ENCODE measurements around the gene TAL2.
A peak's percentile ranks its signal among the peaks of the same experiment; 100 is the strongest.
"Not testable (repeated sequence)": the region's sequence is repeated elsewhere in the genome, so short reads cannot be mapped to it uniquely, and the experiment has no call there.

The TAL2 gene

DNA sequence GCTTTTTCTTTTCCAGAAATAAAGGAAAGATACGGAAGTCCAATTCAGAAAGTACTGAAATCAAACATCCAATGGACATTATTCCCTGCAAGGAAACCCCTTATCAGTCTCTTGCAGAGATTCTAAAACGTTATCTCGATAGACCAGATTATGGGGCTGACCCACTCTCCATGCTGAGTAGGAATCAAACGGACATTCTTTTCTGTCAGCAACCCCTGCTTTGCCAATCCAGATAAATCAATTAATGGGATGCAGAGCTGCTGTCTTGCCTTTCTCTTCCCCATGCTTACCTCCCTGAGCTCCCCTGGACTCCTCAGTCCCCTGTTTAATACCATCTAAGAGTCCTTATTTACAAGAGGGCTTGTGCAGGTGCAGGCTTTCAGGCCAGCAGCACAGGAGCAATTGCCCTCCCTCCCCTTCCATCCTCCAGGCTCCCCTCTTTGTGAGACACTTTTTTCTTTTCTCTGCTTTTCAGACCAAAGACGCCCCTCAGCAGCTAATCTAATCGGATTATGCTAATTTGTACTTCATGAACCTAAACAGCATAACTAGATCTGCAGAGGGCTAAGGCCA is 14.2 kb downstream of the TAL2 start:
- no peak for FAIRE-seq

DNA sequence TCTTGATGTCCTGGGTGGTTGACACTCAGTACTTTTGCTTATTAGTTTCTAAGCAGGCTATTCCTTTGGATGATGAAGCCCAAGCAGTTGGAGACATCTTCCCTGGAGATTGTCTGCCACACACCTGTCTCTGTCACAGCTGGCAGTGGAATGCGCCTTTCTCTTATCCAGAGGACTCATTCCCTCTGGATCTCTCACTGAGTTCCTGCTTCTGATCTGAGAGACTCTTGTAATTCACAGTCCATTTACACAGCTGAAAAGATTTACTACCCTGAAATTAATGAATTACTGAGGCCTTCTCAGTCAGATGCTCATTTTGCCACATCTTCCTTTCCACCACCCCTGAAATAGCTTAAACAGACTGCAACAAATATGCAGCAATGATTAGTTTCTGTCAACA is 15.9 kb downstream of the TAL2 start:
- no peak for FAIRE-seq

GRCh38 chr9:105678781-105679180 is 16.5 kb downstream of the TAL2 start:
- FAIRE-seq, result no peak

GRCh38 chr9:105679257-105680022 is 17.2 kb downstream of the TAL2 start:
- FAIRE-seq, result no peak

DNA sequence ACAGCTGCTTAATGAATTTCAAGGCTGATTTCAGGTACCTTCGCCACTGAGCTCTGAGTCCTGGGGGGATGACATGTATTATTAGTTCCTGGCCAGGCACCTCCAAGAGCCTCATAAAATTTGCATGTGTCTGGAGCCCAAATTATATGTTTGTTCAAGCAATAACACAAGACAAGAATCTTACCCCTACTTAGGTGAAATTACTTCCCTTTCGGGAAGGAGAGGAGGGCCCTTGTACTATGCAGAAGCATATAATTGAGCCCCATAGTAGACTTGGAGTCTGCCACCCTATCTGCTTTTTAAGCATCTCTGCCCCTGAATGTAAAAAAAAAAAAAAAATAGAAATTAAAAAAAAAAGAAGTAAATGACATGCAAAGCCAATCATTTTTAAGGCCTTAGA is 19.1 kb downstream of the TAL2 start:
- FAIRE-seq, result no peak

DNA sequence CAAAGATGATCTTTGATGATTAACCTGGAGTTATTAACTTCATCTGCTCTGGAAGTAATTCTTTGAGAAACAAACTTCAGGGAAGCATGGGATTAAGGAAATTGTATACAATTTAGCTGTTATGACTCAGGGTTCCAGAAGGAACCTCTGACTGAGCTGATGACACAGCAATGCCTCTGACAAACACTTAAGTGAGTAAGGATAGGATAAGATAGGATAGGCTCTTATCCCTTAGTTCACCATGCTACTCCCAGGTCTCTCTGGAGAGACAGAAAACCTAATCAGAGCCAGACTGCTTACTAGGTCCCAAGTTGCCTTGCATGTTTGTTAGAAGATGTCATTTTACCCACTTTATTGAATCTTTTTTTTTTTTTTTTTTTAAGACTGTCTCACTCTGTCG is 19.5 kb downstream of the TAL2 start:
- no peak for FAIRE-seq

GRCh38 chr9:105683688-105684275 is 21.5 kb downstream of the TAL2 start:
- FAIRE-seq, result no peak

DNA sequence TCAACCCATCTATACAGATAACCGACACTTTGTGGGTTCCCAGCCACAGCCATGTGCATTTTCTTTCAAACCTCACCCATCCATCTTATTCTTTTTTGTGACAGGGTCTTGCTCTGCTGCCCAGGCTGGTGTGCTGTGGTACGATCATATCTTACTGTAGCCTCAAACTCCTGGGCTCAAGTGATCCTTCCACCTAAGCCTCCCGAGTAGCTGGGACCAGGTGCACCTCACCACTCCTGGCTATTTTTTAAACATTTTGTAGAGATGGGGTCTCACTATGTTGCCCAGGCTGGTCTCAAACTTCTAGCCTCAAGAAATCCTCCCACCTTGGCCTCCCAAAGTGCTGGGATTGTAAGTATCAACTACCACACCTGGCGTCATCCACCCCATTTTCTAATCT is 24.7 kb downstream of the TAL2 start:
- no peak for FAIRE-seq

GRCh38 chr9:105690742-105691141 is 28.5 kb downstream of the TAL2 start:
- peak; percentile 95 for FAIRE-seq

GRCh38 chr9:105693435-105694189 is 31.4 kb downstream of the TAL2 start:
- no peak for FAIRE-seq

DNA sequence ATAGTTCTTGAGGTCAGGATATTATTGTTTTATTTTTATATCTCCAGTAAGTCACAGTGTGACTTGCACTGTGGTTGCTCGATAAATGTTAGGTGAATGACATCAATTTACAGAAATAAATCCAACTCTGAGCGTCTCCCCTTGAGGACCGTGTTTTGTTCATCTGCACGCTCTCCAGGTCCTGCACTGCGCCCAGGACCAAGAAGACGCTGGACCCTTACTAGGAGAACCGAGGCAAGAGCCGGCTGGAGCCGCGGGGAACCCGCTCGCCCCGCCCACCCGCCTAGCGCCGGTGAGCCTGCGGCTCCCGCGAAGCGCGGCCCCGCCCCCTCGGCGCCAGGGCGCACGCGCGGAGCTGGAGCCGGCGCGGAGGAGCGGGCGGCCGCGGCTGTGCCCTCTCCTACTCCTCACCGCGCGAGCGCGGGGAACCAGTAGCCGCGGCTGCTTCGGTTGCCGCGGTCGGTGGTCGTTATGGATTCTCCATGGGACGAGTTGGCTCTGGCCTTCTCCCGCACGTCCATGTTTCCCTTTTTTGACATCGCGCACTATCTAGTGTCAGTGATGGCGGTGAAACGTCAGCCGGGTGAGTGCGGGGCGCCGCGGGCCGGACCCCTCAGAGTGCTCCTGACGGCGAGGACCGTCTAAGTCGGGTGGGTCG is 32.1 kb downstream of the TAL2 start, which contains the start of gene TMEM38B:
TMEM38B (plus strand) TSS at position 352 of the 658 bp plus-strand sequence; CDS start at position 472, 120 bp downstream.
- FAIRE-seq, result no peak

DNA sequence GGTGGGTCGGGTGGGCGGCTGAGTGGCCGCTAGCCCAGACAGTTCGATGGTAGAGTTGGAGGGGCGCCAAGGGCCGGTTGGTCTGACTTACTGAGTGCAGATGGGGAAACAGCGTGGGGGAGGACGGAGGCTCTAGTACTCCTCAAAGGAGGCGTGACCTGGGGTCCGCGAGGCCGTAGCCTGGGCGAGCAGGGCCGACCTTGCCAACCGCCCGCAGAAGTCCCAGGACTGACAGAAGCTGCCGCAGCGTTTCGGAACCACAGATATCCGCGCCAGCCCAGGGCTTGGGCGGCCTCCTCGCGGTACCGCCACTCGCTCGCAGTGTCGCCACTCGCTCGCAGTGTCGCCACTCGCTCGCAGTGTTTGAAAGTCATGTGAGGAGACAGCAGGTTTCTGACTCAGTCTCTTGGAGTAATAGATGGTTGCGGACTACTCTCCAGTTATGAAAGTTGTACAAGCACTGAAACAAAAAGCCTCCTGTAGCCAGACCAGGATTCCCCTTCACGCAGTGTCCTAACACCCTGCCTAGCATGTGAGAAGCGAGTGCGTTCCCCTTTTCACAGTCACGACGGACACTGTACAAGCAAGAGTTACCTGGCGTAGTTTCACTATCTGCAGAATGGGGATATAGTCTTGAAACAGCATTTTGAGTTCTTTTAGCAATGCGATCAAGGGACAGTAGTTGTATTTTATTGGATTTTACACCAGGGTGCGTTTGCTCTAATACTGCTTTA is 32.8 kb downstream of the TAL2 start:
- FAIRE-seq, result no peak

GRCh38 chr9:105696219-105696793 is 34.0 kb downstream of the TAL2 start:
- no peak for FAIRE-seq

GRCh38 chr9:105697871-105698270 is 35.6 kb downstream of the TAL2 start:
- FAIRE-seq, result no peak

- peak; percentile 39 for FAIRE-seq
These were observed 36.2 kb downstream of the TAL2 start for GRCh38 chr9:105698348-105698870.

DNA sequence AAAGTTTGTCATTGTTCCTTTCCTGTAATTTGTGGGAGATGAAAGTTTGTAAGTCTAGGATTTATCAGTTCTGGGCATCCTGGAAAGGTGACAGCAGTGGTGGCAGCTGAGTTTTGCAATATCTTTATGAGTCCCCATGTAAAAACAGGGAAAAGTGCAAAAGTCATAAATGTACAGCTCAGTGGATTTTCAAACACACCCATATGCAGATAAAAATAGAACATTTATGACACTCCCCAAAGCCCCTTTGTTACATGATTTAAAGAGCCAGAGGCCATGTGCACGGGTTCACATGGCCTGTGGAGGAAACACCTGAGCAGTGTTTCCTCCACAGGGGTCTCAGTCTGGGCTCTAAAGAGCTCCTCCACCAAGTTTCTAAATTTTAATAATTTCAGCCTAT is 38.4 kb downstream of the TAL2 start:
- FAIRE-seq, result no peak

GRCh38 chr9:105701145-105701544 is 38.9 kb downstream of the TAL2 start:
- FAIRE-seq, result no peak

- no peak for FAIRE-seq
These were observed 40.0 kb downstream of the TAL2 start for GRCh38 chr9:105702207-105702606.

GRCh38 chr9:105703638-105704037 is 41.4 kb downstream of the TAL2 start:
- FAIRE-seq, result not testable (repeated sequence)

- no peak for FAIRE-seq
These were observed 43.9 kb downstream of the TAL2 start for GRCh38 chr9:105706156-105706555.

DNA sequence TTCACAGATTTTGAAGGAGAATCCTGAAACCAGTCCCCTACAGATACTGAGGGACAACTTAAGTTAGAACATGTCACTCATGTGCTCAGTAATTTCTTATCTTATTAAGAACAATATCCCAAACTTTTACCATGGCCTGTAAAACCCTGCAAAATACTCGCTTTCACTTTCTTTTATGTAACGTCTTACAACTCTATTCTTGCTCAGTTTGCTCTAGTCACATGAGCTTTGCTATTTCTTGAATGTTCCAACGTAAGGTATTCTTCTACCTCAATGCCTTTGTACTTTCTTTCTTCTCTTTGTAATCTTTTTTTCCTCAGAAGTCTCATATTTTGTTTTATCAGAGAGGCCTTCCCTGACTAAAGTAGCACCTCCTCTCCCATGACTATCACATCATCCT is 46.1 kb downstream of the TAL2 start:
- FAIRE-seq, result no peak

DNA sequence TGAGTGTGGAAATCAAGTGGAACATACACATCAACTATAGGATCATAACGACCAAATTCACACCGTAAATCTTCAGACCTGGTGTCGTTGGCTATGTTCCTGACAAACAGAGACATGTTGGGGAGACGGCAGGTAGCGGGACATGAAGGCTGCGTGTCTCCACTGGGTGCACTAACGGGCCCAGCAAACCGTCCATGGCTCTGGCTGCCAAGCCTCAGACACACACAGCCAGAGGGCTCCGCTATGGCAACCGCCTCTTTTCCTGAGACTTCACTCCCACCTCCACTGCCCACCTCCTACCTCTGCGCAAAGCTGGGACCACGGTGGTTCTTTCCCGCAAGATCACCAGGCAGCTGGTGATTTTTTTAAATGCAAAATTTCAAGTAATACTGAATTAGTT is 48.4 kb downstream of the TAL2 start:
- FAIRE-seq, result no peak

Measured in A204.1 (cell line).